WTC11 (cell line): ENCODE results near the gene CUL1. TPM values are rescaled to one million over a fixed set of nuclear protein-coding genes. Genes with fewer than 3 reads are reported as not detected.

Experiments used
- ATAC-seq: fragments of 200-7000 bp; cut with Tn5 transposase; 2 replicates; pipeline ENCODE4 v1.10.0; 2021; ENCODE audit warnings: mild to moderate bottlenecking, moderate library complexity
- CTCF ChIA-PET: fragments of 300-600 bp; sonication (Branson Sonifier 250); formaldehyde crosslinking; loops from one replicate; lab custom pipeline; 2021; ENCODE audit warnings: antibody characterized with exemption; lab: Charles Lee
- POLR2A ChIA-PET: fragments of 350-600 bp; sonication (Branson Sonifier 250); formaldehyde crosslinking; loops from one replicate; lab custom pipeline; 2021; ENCODE audit warnings: antibody characterized with exemption; lab: Charles Lee
- DNase-seq: peaks from one replicate; pipeline ENCODE4 v3.0.0; 2021; ENCODE audit warnings: low spot score
- H3K27ac Mint-ChIP-seq: 2 replicates; pipeline ENCODE4 v1.8.0; 2021; ENCODE audit warnings: mixed read lengths
- H3K27me3 Mint-ChIP-seq: 2 replicates; pipeline ENCODE4 v1.8.0; 2021; ENCODE audit warnings: low read depth, mild to moderate bottlenecking, moderate library complexity, mixed read lengths
- H3K36me3 Mint-ChIP-seq: 2 replicates; pipeline ENCODE4 v1.8.0; 2021; ENCODE audit warnings: mixed read lengths
- H3K4me1 Mint-ChIP-seq: 2 replicates; pipeline ENCODE4 v1.8.0; 2022; ENCODE audit warnings: mixed read lengths
- H3K4me3 Mint-ChIP-seq: 2 replicates; pipeline ENCODE4 v1.8.0; 2021; ENCODE audit warnings: mild to moderate bottlenecking, moderate library complexity, mixed read lengths
- H3K9me3 Mint-ChIP-seq: 2 replicates; pipeline ENCODE4 v1.8.0; 2021; ENCODE audit warnings: mixed read lengths
- EMX1 ChIP-seq: fragments of 250-450 bp; sonication (Bioruptor Pico); IDR thresholded peaks from 2 replicates; pipeline ENCODE4 v1.8.0; 2021; ENCODE audit warnings: mild to moderate bottlenecking
- HMGA2 ChIP-seq: fragments of 250-450 bp; sonication (Bioruptor Pico); IDR thresholded peaks from 2 replicates; pipeline ENCODE4 v1.4.0; 2021; ENCODE audit warnings: mild to moderate bottlenecking, moderate library complexity
- TP53 ChIP-seq: sonication (generic); formaldehyde crosslinking; IDR thresholded peaks from 2 replicates; pipeline ENCODE4 v1.8.1; 2023; ENCODE audit warnings: mild to moderate bottlenecking, missing genetic modification reagents
- ZBTB21 ChIP-seq: sonication (generic); formaldehyde crosslinking; IDR thresholded peaks from 2 replicates; pipeline ENCODE4 v1.8.1; 2023; ENCODE audit warnings: mild to moderate bottlenecking, missing genetic modification reagents, borderline replicate concordance
- ZNF263 ChIP-seq: sonication (generic); formaldehyde crosslinking; IDR thresholded peaks from 2 replicates; pipeline ENCODE4 v1.8.1; 2022; ENCODE audit warnings: low read depth, mild to moderate bottlenecking, moderate library complexity, missing genetic modification reagents
- ZNF317 ChIP-seq: sonication (generic); formaldehyde crosslinking; IDR thresholded peaks from 2 replicates; pipeline ENCODE4 v1.8.1; 2023; ENCODE audit warnings: low read depth, mild to moderate bottlenecking, moderate library complexity, missing genetic modification reagents, borderline replicate concordance
- ZNF423 ChIP-seq: fragments of 250-450 bp; sonication (Bioruptor Pico); IDR thresholded peaks from 2 replicates; pipeline ENCODE4 v2.1.2; 2022; ENCODE audit warnings: mild to moderate bottlenecking, moderate library complexity
- total RNA-seq: library from RNA; stranded (reverse); gene quantifications from 3 replicates; pipeline ENCODE4 v1.2.3, GENCODE V29; 2021
- TF ChIP-seq, protein P1 (sequence below): sonication (generic); formaldehyde crosslinking; IDR thresholded peaks from 2 replicates; pipeline ENCODE4 v1.8.0; 2022; ENCODE audit warnings: mild to moderate bottlenecking, missing genetic modification reagents
- TF ChIP-seq, protein P2 (sequence below): fragments of 200-600 bp; IDR thresholded peaks from 2 replicates; pipeline ENCODE4 v1.8.0; 2022; ENCODE audit warnings: antibody characterized with exemption
- TF ChIP-seq, protein P3 (sequence below): fragments of 250-450 bp; sonication (Bioruptor Pico); conservative IDR thresholded peaks from 2 replicates; pipeline ENCODE4 v1.9.0; 2021; ENCODE audit warnings: mild to moderate bottlenecking
- TF ChIP-seq, protein P4 (sequence below): sonication (generic); formaldehyde crosslinking; IDR thresholded peaks from 2 replicates; pipeline ENCODE4 v1.8.0; 2023; ENCODE audit warnings: mild to moderate bottlenecking, missing genetic modification reagents
- TF ChIP-seq, protein P5 (sequence below): fragments of 250-450 bp; sonication (Bioruptor Pico); IDR thresholded peaks from 2 replicates; pipeline ENCODE4 v2.1.2; 2022; ENCODE audit warnings: mild to moderate bottlenecking, moderate library complexity
- TF ChIP-seq, protein P6 (sequence below): fragments of 250-450 bp; sonication (Bioruptor Pico); IDR thresholded peaks from 2 replicates; pipeline ENCODE4 v1.9.0; 2021; ENCODE audit warnings: mild to moderate bottlenecking
- TF ChIP-seq, protein P7 (sequence below): sonication (generic); formaldehyde crosslinking; IDR thresholded peaks from 2 replicates; pipeline ENCODE4 v1.8.1; 2023; ENCODE audit warnings: mild to moderate bottlenecking, missing genetic modification reagents, moderate library complexity
- TF ChIP-seq, protein P8 (sequence below): sonication (generic); formaldehyde crosslinking; IDR thresholded peaks from 2 replicates; pipeline ENCODE4 v1.8.1; 2023; ENCODE audit warnings: mild to moderate bottlenecking, missing genetic modification reagents, borderline replicate concordance

Gene CUL1
- total RNA-seq, 1 experiment from 2014 or later, result 50.5 TPM

- ChIA-PET CTCF (interaction anchor here (0.7 to 1.2 kb wide), 2 partner anchors 10 to 34 kb away, joined by 3 to 4 read pairs; no protein-coding TSS in a partner anchor), POLR2A (no interaction called here)
- H3K27ac Mint-ChIP-seq, result peak overlapping the region; percentile 10; the same call in 1 of the 2 replicates
- H3K4me1 Mint-ChIP-seq, result peaks cover 54% of the 10 kb centered on the region
- ATAC-seq, result no peak
- no peaks in the 10 kb centered on the region for H3K27me3 Mint-ChIP-seq
- H3K9me3 Mint-ChIP-seq, result peaks cover 4% of the 10 kb centered on the region
- H3K4me3 Mint-ChIP-seq, result no peak overlapping the region
- TF ChIP-seq ZBTB21, result no peak
- TF ChIP-seq, protein P1, sequence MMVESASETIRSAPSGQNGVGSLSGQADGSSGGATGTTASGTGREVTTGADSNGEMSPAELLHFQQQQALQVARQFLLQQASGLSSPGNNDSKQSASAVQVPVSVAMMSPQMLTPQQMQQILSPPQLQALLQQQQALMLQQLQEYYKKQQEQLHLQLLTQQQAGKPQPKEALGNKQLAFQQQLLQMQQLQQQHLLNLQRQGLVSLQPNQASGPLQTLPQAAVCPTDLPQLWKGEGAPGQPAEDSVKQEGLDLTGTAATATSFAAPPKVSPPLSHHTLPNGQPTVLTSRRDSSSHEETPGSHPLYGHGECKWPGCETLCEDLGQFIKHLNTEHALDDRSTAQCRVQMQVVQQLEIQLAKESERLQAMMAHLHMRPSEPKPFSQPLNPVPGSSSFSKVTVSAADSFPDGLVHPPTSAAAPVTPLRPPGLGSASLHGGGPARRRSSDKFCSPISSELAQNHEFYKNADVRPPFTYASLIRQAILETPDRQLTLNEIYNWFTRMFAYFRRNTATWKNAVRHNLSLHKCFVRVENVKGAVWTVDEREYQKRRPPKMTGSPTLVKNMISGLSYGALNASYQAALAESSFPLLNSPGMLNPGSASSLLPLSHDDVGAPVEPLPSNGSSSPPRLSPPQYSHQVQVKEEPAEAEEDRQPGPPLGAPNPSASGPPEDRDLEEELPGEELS (CRISPR knock-in tag), result no peak
- TF ChIP-seq, protein P2, sequence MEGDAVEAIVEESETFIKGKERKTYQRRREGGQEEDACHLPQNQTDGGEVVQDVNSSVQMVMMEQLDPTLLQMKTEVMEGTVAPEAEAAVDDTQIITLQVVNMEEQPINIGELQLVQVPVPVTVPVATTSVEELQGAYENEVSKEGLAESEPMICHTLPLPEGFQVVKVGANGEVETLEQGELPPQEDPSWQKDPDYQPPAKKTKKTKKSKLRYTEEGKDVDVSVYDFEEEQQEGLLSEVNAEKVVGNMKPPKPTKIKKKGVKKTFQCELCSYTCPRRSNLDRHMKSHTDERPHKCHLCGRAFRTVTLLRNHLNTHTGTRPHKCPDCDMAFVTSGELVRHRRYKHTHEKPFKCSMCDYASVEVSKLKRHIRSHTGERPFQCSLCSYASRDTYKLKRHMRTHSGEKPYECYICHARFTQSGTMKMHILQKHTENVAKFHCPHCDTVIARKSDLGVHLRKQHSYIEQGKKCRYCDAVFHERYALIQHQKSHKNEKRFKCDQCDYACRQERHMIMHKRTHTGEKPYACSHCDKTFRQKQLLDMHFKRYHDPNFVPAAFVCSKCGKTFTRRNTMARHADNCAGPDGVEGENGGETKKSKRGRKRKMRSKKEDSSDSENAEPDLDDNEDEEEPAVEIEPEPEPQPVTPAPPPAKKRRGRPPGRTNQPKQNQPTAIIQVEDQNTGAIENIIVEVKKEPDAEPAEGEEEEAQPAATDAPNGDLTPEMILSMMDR, result no peak
- TF ChIP-seq ZNF263 (CRISPR knock-in tag), result no peak
- TF ChIP-seq HMGA2, result no peak
- TF ChIP-seq, all 79 proteins: peak for 0
- H3K36me3 Mint-ChIP-seq, result no peaks in the 10 kb centered on the region; the same call in 1 of the 2 replicates
- no peak for DNase-seq
These were observed 14.1 kb downstream of the CUL1 start for GRCh38 chr7:148712678-148713329.

GRCh38 chr7:148714498-148714897, 15.8 kb downstream of the CUL1 start:
- ATAC-seq, result no peak
- Mint-ChIP-seq H3K4me1 (peaks cover 49% of the 10 kb centered on the region), H3K36me3 (no peaks in the 10 kb centered on the region; the same call in 1 of the 2 replicates), H3K4me3 (no peak overlapping the region), H3K9me3 (peaks cover 4% of the 10 kb centered on the region), H3K27ac (no peak overlapping the region), H3K27me3 (no peaks in the 10 kb centered on the region)
- DNase-seq, result no peak
- POLR2A ChIA-PET, result no interaction called here
- CTCF ChIA-PET, result no interaction called here
- TF ChIP-seq, protein P3, sequence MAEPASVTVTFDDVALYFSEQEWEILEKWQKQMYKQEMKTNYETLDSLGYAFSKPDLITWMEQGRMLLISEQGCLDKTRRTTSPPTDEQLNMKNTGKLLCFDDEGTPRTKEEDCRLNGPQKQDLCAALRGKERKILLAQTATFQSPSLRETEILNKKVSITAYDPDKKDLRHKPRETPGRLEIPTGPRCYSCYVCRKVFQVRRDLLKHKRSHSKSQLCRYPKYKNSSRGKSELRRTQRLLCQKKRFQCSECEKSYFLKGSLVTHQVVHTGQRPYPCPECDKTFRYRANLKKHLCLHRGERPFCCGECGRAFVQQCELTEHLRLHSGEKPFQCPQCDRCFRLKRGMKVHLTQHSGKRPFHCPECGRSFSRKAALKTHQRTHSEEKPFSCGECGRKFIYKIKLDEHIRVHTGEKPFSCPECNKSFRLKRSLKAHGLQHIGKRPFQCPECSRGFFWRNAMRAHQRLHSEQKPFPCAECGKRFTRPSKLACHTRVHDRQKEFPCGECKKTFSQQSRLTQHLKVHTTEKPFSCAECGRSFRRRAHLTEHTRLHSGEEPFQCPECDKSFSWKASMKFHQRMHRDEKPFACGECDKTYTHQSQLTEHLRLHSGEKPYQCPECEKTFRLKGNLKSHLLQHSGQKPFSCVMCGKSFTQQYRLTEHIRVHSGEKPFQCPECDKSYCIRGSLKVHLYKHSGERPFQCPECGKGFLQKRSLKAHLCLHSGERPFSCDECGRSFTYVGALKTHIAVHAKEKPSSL (CRISPR knock-in tag), result no peak
- TF ChIP-seq, protein P1 (CRISPR knock-in tag), result no peak
- TF ChIP-seq, protein P4, sequence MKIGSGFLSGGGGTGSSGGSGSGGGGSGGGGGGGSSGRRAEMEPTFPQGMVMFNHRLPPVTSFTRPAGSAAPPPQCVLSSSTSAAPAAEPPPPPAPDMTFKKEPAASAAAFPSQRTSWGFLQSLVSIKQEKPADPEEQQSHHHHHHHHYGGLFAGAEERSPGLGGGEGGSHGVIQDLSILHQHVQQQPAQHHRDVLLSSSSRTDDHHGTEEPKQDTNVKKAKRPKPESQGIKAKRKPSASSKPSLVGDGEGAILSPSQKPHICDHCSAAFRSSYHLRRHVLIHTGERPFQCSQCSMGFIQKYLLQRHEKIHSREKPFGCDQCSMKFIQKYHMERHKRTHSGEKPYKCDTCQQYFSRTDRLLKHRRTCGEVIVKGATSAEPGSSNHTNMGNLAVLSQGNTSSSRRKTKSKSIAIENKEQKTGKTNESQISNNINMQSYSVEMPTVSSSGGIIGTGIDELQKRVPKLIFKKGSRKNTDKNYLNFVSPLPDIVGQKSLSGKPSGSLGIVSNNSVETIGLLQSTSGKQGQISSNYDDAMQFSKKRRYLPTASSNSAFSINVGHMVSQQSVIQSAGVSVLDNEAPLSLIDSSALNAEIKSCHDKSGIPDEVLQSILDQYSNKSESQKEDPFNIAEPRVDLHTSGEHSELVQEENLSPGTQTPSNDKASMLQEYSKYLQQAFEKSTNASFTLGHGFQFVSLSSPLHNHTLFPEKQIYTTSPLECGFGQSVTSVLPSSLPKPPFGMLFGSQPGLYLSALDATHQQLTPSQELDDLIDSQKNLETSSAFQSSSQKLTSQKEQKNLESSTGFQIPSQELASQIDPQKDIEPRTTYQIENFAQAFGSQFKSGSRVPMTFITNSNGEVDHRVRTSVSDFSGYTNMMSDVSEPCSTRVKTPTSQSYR (CRISPR knock-in tag), result no peak
- TF ChIP-seq ZNF263 (CRISPR knock-in tag) (no peak), ZNF317 (CRISPR knock-in tag) (no peak), ZNF423 (CRISPR knock-in tag) (no peak), TP53 (no peak), EMX1 (CRISPR knock-in tag) (no peak)
- TF ChIP-seq, protein P5, sequence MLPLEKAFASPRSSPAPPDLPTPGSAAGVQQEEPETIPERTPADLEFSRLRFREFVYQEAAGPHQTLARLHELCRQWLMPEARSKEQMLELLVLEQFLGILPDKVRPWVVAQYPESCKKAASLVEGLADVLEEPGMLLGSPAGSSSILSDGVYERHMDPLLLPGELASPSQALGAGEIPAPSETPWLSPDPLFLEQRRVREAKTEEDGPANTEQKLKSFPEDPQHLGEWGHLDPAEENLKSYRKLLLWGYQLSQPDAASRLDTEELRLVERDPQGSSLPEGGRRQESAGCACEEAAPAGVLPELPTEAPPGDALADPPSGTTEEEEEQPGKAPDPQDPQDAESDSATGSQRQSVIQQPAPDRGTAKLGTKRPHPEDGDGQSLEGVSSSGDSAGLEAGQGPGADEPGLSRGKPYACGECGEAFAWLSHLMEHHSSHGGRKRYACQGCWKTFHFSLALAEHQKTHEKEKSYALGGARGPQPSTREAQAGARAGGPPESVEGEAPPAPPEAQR (CRISPR knock-in tag), result no peak
- TF ChIP-seq, protein P6, sequence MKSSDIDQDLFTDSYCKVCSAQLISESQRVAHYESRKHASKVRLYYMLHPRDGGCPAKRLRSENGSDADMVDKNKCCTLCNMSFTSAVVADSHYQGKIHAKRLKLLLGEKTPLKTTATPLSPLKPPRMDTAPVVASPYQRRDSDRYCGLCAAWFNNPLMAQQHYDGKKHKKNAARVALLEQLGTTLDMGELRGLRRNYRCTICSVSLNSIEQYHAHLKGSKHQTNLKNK, result no peak
- TF ChIP-seq, protein P7, sequence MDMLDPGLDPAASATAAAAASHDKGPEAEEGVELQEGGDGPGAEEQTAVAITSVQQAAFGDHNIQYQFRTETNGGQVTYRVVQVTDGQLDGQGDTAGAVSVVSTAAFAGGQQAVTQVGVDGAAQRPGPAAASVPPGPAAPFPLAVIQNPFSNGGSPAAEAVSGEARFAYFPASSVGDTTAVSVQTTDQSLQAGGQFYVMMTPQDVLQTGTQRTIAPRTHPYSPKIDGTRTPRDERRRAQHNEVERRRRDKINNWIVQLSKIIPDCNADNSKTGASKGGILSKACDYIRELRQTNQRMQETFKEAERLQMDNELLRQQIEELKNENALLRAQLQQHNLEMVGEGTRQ (CRISPR knock-in tag), result no peak
- TF ChIP-seq, protein P8, sequence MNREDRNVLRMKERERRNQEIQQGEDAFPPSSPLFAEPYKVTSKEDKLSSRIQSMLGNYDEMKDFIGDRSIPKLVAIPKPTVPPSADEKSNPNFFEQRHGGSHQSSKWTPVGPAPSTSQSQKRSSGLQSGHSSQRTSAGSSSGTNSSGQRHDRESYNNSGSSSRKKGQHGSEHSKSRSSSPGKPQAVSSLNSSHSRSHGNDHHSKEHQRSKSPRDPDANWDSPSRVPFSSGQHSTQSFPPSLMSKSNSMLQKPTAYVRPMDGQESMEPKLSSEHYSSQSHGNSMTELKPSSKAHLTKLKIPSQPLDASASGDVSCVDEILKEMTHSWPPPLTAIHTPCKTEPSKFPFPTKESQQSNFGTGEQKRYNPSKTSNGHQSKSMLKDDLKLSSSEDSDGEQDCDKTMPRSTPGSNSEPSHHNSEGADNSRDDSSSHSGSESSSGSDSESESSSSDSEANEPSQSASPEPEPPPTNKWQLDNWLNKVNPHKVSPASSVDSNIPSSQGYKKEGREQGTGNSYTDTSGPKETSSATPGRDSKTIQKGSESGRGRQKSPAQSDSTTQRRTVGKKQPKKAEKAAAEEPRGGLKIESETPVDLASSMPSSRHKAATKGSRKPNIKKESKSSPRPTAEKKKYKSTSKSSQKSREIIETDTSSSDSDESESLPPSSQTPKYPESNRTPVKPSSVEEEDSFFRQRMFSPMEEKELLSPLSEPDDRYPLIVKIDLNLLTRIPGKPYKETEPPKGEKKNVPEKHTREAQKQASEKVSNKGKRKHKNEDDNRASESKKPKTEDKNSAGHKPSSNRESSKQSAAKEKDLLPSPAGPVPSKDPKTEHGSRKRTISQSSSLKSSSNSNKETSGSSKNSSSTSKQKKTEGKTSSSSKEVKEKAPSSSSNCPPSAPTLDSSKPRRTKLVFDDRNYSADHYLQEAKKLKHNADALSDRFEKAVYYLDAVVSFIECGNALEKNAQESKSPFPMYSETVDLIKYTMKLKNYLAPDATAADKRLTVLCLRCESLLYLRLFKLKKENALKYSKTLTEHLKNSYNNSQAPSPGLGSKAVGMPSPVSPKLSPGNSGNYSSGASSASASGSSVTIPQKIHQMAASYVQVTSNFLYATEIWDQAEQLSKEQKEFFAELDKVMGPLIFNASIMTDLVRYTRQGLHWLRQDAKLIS (CRISPR knock-in tag), result no peak
